GM18526 (cell line): Measurements from ENCODE around the gene ZBED1.

Experiments used
- POLR2A ChIP-seq: IDR thresholded peaks from 3 replicates; pipeline ENCODE4 v1.6.1; 2011; ENCODE audit not compliant: insufficient read length; ENCODE audit errors: extremely low read depth

ZBED1 gene

GRCh38 chrX:2523911-2524310 lies 23.1 kb upstream of the ZBED1 start:
- no peak for TF ChIP-seq POLR2A

DNA sequence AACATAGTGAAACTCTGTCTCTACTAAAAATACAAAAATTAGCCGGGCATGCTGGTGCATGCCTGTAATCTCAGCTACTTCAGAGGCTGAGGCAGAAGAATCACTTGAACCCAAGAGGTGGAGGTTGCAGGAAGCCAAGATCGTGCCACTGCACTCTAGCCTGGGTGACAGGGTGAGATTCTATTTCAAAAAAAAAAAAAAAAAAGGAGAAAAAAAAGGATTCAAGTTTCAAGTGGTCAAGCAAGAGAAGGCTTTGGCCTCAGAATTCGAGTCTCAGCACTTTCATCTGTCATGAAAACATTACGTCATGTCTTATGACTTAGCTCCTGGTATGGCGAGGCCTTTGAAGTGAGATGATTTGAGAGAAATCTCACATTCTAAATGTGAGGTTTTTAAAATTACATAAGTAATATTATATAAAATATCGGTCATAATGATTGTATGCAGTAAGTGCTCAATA lies 21.2 kb upstream of the ZBED1 start:
- no peak for TF ChIP-seq POLR2A

GRCh38 chrX:2521092-2521926 lies 20.5 kb upstream of the ZBED1 start:
- TF ChIP-seq POLR2A = no peak

DNA sequence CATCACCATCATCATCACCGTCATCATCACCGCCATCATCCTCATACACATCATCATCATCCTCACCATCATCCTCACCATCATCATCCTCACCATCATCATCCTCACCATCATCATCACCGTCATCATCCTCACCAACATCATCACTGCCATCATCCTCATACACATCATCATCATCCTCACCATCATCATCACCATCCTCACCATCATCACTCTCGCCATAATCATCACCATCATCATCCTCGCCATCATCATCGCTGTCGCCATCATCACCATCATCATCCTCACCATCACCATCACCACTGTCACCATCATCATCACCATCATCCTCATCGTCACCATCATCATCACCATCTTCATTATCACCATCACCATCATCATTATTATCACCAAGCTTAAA lies 19.8 kb upstream of the ZBED1 start:
- no peak for TF ChIP-seq POLR2A

- no peak for TF ChIP-seq POLR2A
These were observed 16.3 kb upstream of the ZBED1 start for GRCh38 chrX:2517055-2517454.

GRCh38 chrX:2516623-2517022 lies 15.8 kb upstream of the ZBED1 start:
- no peak for TF ChIP-seq POLR2A

DNA sequence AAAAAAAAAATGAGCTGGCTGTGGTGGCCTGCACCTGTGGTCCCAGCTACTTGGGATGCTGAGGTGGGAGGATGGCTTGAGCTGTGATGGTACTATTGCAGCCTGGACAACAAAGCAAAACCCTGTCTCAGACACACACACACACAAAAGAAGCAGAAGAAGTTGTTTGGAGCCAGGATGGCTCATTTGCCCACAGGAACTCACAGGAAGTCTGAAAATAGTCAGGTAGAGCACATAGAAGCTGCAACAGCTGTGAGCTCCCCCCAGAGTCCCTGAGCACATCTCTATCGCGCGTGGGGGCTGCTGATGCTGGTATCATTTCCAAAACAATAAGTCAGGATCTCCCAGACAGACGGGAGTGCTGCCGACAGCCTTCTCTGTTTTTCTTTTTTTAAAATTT lies 13.4 kb upstream of the ZBED1 start:
- TF ChIP-seq POLR2A = no peak

DNA sequence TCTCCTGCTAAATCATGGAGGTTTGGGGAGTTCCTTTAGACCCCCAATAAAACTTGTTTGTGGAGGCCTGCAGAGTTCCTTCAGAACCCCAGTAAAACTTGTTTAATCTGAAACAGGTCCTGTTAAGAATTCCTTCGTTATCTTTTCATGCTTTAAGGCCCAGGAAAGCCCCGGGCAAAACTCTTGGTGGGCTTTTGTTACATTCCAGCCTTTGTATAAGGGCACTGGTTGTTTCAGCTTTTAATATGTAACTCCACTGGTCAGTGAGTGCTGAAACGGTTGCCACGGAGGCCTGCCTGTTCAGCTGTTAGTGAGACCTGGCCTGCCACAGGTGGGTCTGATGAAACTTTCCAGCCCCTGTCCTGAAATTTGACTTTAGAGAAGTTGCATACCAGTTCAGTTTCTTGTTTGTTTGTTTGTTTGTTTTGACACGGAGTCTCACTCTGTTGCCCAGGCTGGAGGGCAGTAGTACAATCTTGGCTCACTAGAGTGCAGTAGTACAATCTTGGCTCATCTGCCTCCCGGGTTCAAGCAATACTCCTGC lies 12.4 kb upstream of the ZBED1 start:
- no peak for TF ChIP-seq POLR2A

- TF ChIP-seq POLR2A = no peak
These were observed 11.7 kb upstream of the ZBED1 start for GRCh38 chrX:2512501-2512900.

- no peak for TF ChIP-seq POLR2A
These were observed 10.6 kb upstream of the ZBED1 start for GRCh38 chrX:2511326-2511725.

DNA sequence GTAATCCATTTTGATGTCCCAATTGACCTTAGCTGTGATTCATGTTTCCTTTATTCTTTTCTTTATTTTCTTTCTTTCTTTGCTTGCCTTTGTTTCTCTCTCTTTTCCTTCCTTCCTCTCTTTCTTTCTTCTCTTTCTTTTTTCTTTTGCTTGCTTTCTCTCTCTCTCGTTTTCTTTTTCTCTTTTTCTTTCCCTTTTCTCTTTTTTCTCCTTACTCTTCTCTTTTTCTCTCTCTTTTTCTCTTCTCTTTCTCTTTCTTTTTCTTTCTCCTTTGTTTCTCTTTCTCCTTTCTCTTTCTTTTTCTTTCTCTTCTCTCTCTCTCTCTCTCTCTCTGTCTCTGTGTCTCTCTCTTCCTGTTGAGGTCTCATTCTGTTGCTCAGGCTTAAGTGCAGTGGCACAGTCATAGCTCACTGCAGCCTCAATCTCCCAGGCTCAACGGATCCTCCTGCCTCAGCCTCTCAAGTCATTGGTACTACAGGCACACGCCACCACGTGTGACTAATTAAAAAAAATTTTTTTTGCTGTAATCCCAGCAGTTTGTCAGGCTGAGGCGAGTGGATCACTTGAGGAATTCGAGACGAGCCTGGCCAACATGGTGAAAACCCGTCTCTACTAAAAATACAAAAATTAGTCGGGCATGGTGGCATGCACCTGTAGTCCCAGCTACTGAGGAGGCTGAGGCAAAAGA lies 8.0 kb upstream of the ZBED1 start:
- no peak for TF ChIP-seq POLR2A

DNA sequence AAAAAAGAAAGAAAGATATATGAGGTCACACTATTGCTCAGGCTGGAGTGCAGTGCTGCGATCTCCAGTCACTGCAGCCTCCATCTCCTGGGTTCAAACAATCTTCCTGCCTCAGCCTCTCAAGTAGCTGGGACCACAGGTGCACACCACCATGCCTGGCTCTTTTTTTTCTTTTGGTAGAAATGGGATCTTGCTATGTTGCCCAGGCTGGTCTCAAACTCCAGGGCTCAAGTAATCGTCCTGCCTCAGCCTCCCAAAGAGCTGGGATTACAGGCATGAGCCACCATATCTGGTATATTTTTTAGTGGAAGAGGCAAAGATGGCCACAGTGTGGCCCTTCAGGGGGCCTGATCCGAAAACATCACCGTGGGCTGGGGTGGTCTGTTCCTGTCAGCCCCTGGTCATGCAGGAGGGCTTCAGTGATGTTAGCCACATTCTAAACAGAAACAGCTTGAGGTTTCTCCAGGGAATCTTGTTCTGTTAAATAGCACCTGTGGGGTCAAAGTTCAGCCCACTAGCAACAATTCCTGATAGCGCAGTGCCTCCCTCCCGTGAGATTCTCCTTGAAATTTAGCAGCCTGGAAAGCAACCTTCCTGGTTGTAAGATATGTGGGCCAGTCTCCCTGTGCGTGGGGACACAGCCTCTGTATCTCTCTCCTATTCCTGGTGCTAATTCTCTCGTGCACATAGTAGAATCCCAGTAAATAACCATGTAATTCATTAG lies 7.3 kb upstream of the ZBED1 start:
- no peak for TF ChIP-seq POLR2A

DNA sequence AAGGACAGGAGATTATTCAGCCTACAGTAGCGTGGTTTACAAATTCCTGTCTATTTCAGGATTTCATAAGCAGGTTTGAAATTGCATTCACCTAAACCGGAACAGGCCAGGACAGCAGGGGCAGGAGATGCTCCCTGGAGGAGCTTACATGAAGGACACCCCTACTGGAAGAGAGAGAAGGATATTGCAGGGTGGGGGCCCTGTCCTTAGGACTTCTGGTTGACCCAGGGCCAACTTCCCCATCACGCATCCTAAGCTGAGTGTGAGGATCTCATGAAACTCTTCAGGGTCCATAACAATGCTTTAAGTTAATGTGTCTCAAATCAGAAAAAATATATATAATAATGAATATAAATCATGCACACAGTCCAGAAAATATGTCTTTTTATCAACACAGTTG lies 6.4 kb upstream of the ZBED1 start:
- no peak for TF ChIP-seq POLR2A

DNA sequence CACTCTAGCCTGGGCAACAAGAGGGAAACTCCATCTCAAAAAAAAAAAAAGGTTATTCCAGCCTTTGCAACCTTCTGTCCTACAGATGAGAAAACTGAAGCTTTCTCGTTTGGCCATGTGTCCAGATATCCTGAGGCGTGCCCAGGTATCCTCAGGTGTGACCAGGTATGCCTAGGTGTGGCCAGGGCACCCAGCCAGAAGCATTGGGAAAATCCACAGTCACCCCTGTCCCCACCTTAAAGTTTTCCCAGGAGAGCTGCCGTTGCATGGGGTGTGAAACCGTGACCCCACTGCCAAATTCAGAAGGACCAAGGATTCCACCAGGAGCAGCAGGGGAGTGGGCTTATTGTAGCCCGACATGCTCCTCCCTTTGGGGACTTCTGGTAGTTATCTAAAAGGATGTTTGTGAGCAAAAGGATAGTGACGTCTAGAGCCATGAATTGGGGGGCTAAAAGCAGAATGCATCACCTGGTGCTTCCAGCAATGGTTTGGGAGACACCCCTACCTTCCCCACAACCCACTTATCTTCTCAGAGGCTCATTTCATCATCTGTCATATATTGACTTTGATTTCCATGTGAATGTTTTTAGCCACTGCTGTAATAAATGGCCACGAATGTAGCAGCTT lies 4.0 kb upstream of the ZBED1 start:
- TF ChIP-seq POLR2A = no peak
